Panc1 (cell line): ENCODE measurements around the gene CD300E. TPM values are rescaled to one million over a fixed set of nuclear protein-coding genes. Genes with fewer than 3 reads are reported as not detected.

Experiments used
- ATAC-seq: fragments of 200-7000 bp; cut with Tn5 transposase; 2 replicates; pipeline ENCODE4 v1.9.1; 2020; ENCODE audit warnings: mild to moderate bottlenecking, moderate library complexity
- BruUV-seq: library from RNA; stranded (reverse); fragments of 400-500 nt; replicated peaks from 2 replicates; lab custom pipeline; 2021; lab: Mats Ljungman, UMichigan
- CTCF ChIA-PET: fragments of 300-600 bp; sonication (Branson Sonifier 250); formaldehyde crosslinking; loops from one replicate; lab custom pipeline; 2022; ENCODE audit warnings: antibody characterized with exemption; lab: Charles Lee
- POLR2A ChIA-PET: fragments of 300-600 bp; sonication (Branson Sonifier 250); formaldehyde crosslinking; loops from one replicate; lab custom pipeline; 2022; ENCODE audit warnings: antibody characterized with exemption; lab: Charles Lee
- DNase-seq: peaks from one replicate; pipeline ENCODE4 v3.0.0-alpha.2; 2010; ENCODE audit warnings: low read depth, low spot score
- H3K27ac ChIP-seq: 2 replicates; pipeline ENCODE4 v1.5.1; 2011; ENCODE audit warnings: mild to moderate bottlenecking, low read length, inconsistent platforms
- H3K27me3 ChIP-seq: fragments of 200-500 bp; sonication (Bioruptor generic); 2 replicates; pipeline ENCODE4 v1.6.0; 2014; ENCODE audit warnings: low read length, inconsistent platforms; ENCODE audit not compliant: control insufficient read depth, insufficient read depth
- H3K36me3 ChIP-seq: fragments of 200-500 bp; sonication (Bioruptor generic); 2 replicates; pipeline ENCODE4 v1.5.1; 2014; ENCODE audit warnings: inconsistent platforms, mild to moderate bottlenecking, low read length, moderate library complexity; ENCODE audit not compliant: control insufficient read depth, insufficient read depth
- H3K4me1 ChIP-seq: 2 replicates; pipeline ENCODE4 v1.5.1; 2011; ENCODE audit warnings: inconsistent platforms, mild to moderate bottlenecking, low read length, moderate library complexity; ENCODE audit not compliant: control insufficient read depth, insufficient read depth
- H3K4me3 ChIP-seq, 2 experiments: 2 replicates each; pipeline ENCODE4 v1.5.1; 2011 to 2012; ENCODE audit warnings: low read depth in 2 of 2, low read length in 2 of 2, mild to moderate bottlenecking in 2 of 2, inconsistent platforms in 1 of 2, moderate library complexity in 1 of 2
- H3K9me3 ChIP-seq: fragments of 200-500 bp; sonication (Bioruptor generic); 2 replicates; pipeline ENCODE4 v1.5.1; 2014; ENCODE audit warnings: low read depth, mild to moderate bottlenecking, inconsistent platforms, low read length, moderate library complexity; ENCODE audit not compliant: control insufficient read depth, insufficient read depth
- POLR2AphosphoS5 ChIP-seq: IDR thresholded peaks from 2 replicates; pipeline ENCODE4 v1.6.1; 2012; ENCODE audit warnings: mild to moderate bottlenecking, low read depth, low read length, moderate library complexity
- REST ChIP-seq, 2 experiments: IDR thresholded peaks; 2 replicates each; pipeline ENCODE4 v1.6.1; 2011 to 2012; ENCODE audit warnings: low read depth in 2 of 2, control low read depth in 1 of 2, low read length in 1 of 2, mild to moderate bottlenecking in 1 of 2, moderate library complexity in 1 of 2; ENCODE audit not compliant: insufficient read depth in 1 of 2
- SIN3A ChIP-seq: IDR thresholded peaks from 2 replicates; pipeline ENCODE4 v1.6.1; 2012; ENCODE audit warnings: low read depth, mild to moderate bottlenecking, low read length, moderate library complexity, borderline replicate concordance; ENCODE audit not compliant: insufficient read depth
- TCF7L2 ChIP-seq: IDR thresholded peaks from 2 replicates; pipeline ENCODE4 v1.6.1; 2011; ENCODE audit warnings: mild to moderate bottlenecking, low read depth, low read length, inconsistent platforms
- in situ Hi-C: cut with HindIII; loops from 2 replicates; pipeline ENCODE4 v1.10.0; 2016; ENCODE audit warnings: low sequenced_read_pairs, low pct_unique_long_range_greater_than_20kb
- intact Hi-C: fragments of 100-400 bp; cut with micrococcal nuclease; formaldehyde crosslinking; loops from one replicate; pipeline ENCODE4 v1.10.0; 2022; ENCODE audit not compliant: unreplicated experiment
- total RNA-seq: library from RNA; stranded (reverse); gene quantifications from one replicate; pipeline ENCODE4 v1.2.1, GENCODE V29; 2021; ENCODE audit not compliant: unreplicated experiment
- TF ChIP-seq, protein P1 (sequence below): fragments of 450-650 bp; IDR thresholded peaks from 2 replicates; pipeline ENCODE4 v1.5.1; 2017; ENCODE audit warnings: mild to moderate bottlenecking

CD300E gene
- total RNA-seq, 1 experiment from 2014 or later = not detected

GRCh38 chr17:74598346-74599022, 25.1 kb downstream of the CD300E start:
- Histone ChIP-seq H3K27me3 (no peaks in the 10 kb centered on the region; the same call in 1 of the 2 replicates), H3K27ac (no peak overlapping the region), H3K4me1 (no peaks in the 10 kb centered on the region), H3K4me3 (no peak overlapping the region), H3K36me3 (no peaks in the 10 kb centered on the region), H3K9me3 (no peaks in the 10 kb centered on the region)
- intact Hi-C loops = loop anchor here (5.0 kb wide), 1 partner anchor 231 kb away; the partner anchor contains the start of gene GPR142
- TF ChIP-seq SIN3A = no peak
- ChIA-PET CTCF (no interaction called here), POLR2A (no interaction called here)
- no peak for ATAC-seq
- no peak for DNase-seq
- BruUV-seq = no TSS peak
- in situ Hi-C loops = no loop called here

DNA sequence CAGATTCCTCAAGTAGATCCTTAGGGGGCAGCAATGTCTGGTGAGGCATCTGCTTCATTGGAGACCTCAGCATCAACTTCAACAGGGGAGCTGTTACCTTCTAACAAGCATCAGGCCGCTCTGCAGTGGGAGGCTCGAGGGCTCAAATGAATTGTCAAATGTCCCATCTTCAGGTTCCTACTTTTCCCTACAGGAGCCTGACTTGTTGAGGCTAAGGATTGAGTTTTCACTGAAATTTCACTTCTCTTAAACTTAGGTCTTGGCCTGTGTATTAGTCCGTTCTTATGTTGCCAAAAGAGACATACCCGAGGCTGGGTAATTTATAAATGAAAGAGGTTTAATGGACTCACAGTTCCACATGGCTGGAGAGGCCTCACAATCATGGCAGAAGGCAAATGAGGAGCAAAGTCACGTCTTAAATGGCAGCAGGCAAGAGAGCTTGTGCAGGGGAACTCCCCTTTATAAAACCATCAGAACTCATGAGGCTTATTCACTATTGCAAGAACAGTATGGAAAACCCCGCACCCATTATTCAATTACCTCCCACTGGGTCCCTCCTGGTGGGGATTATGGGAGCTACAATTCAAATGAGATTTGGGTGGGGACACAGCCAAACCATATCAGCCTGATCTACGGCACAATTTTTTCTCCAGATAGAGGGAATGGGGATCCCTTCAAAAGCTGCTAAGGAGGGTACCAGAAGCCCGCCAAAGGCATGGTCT, 26.3 kb downstream of the CD300E start:
- ATAC-seq (no peak), DNase-seq (no peak)
- intact Hi-C loops (loop anchor here (5.0 kb wide), 1 partner anchor 230 kb away; the partner anchor contains the start of gene GPR142), in situ Hi-C loops (no loop called here)
- no peaks in the 10 kb centered on the region for H3K36me3 ChIP-seq
- H3K4me1 ChIP-seq = no peaks in the 10 kb centered on the region
- ChIA-PET CTCF (interaction anchor here (0.8 kb wide), 1 partner anchor 31 kb away, joined by 9 read pairs; no protein-coding TSS in a partner anchor), POLR2A (no interaction called here)
- no peak for TF ChIP-seq POLR2AphosphoS5
- no peak for TF ChIP-seq REST (IDR thresholded peaks at IDR 0.05; ENCODE audit: insufficient read depth in 1 of 2, low read depth in 2 of 2, low read length in 1 of 2)
- no peak for TF ChIP-seq TCF7L2
- TF ChIP-seq, protein P1, sequence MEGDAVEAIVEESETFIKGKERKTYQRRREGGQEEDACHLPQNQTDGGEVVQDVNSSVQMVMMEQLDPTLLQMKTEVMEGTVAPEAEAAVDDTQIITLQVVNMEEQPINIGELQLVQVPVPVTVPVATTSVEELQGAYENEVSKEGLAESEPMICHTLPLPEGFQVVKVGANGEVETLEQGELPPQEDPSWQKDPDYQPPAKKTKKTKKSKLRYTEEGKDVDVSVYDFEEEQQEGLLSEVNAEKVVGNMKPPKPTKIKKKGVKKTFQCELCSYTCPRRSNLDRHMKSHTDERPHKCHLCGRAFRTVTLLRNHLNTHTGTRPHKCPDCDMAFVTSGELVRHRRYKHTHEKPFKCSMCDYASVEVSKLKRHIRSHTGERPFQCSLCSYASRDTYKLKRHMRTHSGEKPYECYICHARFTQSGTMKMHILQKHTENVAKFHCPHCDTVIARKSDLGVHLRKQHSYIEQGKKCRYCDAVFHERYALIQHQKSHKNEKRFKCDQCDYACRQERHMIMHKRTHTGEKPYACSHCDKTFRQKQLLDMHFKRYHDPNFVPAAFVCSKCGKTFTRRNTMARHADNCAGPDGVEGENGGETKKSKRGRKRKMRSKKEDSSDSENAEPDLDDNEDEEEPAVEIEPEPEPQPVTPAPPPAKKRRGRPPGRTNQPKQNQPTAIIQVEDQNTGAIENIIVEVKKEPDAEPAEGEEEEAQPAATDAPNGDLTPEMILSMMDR = no peak
- TF ChIP-seq SIN3A = no peak
- no peaks in the 10 kb centered on the region; the same call in 1 of the 2 replicates for H3K27me3 ChIP-seq
- no peak overlapping the region for H3K4me3 ChIP-seq
- BruUV-seq = no TSS peak
- H3K9me3 ChIP-seq = no peaks in the 10 kb centered on the region
- H3K27ac ChIP-seq = no peak overlapping the region
